Measurements from ENCODE around the gene TRIM9. TPM values are rescaled to one million over a fixed set of nuclear protein-coding genes. Genes with fewer than 3 reads are reported as not detected.
A peak's percentile ranks its signal among the peaks of the same experiment; 100 is the strongest.

The TRIM9 gene
- total and polyA plus RNA-seq, 2 donors (not counting 3 experiments of a cell fraction or from before 2014, with no cell fraction given): not detected

DNA sequence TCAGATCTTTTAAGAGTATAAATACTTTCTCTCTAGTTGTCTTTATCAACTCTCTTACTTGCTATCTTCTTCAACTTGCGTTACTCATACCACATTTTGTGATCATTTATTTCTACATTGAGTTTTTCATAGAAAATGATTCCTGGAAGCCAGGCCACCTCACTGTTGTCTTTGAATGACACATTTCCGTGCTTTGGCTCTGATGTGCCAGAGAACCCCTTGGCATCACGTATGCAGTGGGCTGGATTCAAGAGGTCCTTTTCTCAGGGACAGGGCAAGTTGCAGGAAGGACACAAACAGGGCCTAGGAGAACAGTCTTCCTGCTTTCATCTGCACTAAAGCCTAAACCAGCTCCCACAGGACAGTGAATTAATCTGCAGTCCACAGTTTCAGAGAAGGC is 80.3 kb downstream of the TRIM9 start:
- Histone ChIP-seq H3K4me1 (ENCODE audit: control insufficient read depth, extremely low read depth, insufficient read depth, low read length) (no peaks in the 10 kb centered on the region), H3K36me3 (ENCODE audit: control insufficient read depth in 2 of 2, extremely low read depth in 1 of 2, insufficient read depth in 2 of 2, low read length in 2 of 2) (no peaks in the 10 kb centered on the region), H4K20me1 (replicated peaks; ENCODE audit: control insufficient read depth, extremely low read depth, insufficient read depth, low read length) (no peaks in the 10 kb centered on the region), H3K27me3 (ENCODE audit: control insufficient read depth in 2 of 2, insufficient read depth in 2 of 2, low read length in 2 of 2) (peaks cover 7 to 12% of the 10 kb centered on the region in 2 experiments), H3K4me3 (replicated peaks in 1 of 3; ENCODE audit: insufficient read depth in 1 of 3, low read depth in 1 of 3, low read length in 3 of 3) (no peak overlapping the region), H3K4me2 (ENCODE audit: insufficient read depth, low read length) (no peak overlapping the region), H3K9me1 (replicated peaks; ENCODE audit: control insufficient read depth, extremely low read depth, insufficient read depth, low read length) (no peaks in the 10 kb centered on the region), H3K9me3 (replicated peaks; ENCODE audit: control insufficient read depth, insufficient read depth, low read length) (no peaks in the 10 kb centered on the region), H3K27ac (ENCODE audit: insufficient read depth, low read depth, low read length) (no peak overlapping the region), H3K79me2 (ENCODE audit: control insufficient read depth, insufficient read depth, low read length) (no peaks in the 10 kb centered on the region), H3K9ac (replicated peaks; ENCODE audit: extremely low read depth, insufficient read depth, low read length) (no peak overlapping the region), H2AFZ (ENCODE audit: low read depth, low read length) (no peak overlapping the region)
- no peak for FAIRE-seq
- intact Hi-C loops (cut with micrococcal nuclease) (no loop called here), dilution Hi-C loops (cut with MboI; ENCODE audit: extremely low pct_ligation_motif_present, low sequenced_read_pairs) (no loop called here)
- peak; percentile 18 for DNase-seq (ENCODE audit: low read depth, low spot score)
- BruUV-seq (replicated peaks): no TSS peak
- POLR2A ChIA-PET: no interaction called here
- CTCF ChIA-PET: no interaction called here
- TF ChIP-seq, protein P1, sequence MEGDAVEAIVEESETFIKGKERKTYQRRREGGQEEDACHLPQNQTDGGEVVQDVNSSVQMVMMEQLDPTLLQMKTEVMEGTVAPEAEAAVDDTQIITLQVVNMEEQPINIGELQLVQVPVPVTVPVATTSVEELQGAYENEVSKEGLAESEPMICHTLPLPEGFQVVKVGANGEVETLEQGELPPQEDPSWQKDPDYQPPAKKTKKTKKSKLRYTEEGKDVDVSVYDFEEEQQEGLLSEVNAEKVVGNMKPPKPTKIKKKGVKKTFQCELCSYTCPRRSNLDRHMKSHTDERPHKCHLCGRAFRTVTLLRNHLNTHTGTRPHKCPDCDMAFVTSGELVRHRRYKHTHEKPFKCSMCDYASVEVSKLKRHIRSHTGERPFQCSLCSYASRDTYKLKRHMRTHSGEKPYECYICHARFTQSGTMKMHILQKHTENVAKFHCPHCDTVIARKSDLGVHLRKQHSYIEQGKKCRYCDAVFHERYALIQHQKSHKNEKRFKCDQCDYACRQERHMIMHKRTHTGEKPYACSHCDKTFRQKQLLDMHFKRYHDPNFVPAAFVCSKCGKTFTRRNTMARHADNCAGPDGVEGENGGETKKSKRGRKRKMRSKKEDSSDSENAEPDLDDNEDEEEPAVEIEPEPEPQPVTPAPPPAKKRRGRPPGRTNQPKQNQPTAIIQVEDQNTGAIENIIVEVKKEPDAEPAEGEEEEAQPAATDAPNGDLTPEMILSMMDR (IDR thresholded peaks at IDR 0.05; ENCODE audit: extremely low read depth in 1 of 2, insufficient read depth in 1 of 2, low read depth in 1 of 2, low read length in 2 of 2): no peak
- TF ChIP-seq FOS (IDR thresholded peaks at IDR 0.05; ENCODE audit: borderline replicate concordance, insufficient read depth, low read length): peak; percentile 49

DNA sequence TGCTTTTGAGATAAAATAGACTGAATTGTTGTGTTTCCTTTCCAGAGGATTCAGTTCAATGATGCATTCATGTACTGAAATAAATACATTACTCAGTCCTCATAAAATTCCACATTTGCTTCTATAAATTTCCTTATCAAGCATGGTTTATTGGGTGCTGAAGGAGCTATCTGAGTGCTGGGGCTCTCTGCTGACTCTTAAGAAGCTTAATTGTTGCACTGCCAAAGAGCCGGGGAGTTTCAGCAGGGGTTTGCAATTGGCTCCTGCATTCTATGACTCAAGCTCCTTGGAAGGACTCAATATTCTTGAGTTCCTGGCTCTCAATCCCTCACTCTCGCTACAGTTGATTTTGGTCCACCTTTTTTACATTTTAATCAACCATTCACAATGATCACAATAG is 80.8 kb downstream of the TRIM9 start:
- no peak for FAIRE-seq
- TF ChIP-seq, protein P1 (IDR thresholded peaks at IDR 0.05; ENCODE audit: extremely low read depth in 1 of 2, insufficient read depth in 1 of 2, low read depth in 1 of 2, low read length in 2 of 2): no peak
- TF ChIP-seq POLR2A (IDR thresholded peaks at IDR 0.05; ENCODE audit: low read depth, low read length) (no peak), EZH2 (IDR thresholded peaks at IDR 0.05; ENCODE audit: borderline replicate concordance, low read depth, low read length, severe bottlenecking) (no peak)
- Histone ChIP-seq H3K9me3 (replicated peaks; ENCODE audit: control insufficient read depth, insufficient read depth, low read length) (no peaks in the 10 kb centered on the region), H3K9me1 (replicated peaks; ENCODE audit: control insufficient read depth, extremely low read depth, insufficient read depth, low read length) (no peaks in the 10 kb centered on the region), H3K36me3 (ENCODE audit: control insufficient read depth in 2 of 2, extremely low read depth in 1 of 2, insufficient read depth in 2 of 2, low read length in 2 of 2) (no peaks in the 10 kb centered on the region), H2AFZ (ENCODE audit: low read depth, low read length) (no peak overlapping the region), H3K79me2 (ENCODE audit: control insufficient read depth, insufficient read depth, low read length) (no peaks in the 10 kb centered on the region), H3K4me3 (replicated peaks in 1 of 3; ENCODE audit: insufficient read depth in 1 of 3, low read depth in 1 of 3, low read length in 3 of 3) (no peak overlapping the region), H3K27ac (ENCODE audit: insufficient read depth, low read depth, low read length) (no peak overlapping the region), H3K27me3 (ENCODE audit: control insufficient read depth in 2 of 2, insufficient read depth in 2 of 2, low read length in 2 of 2) (peaks cover 6 to 12% of the 10 kb centered on the region in 2 experiments), H3K4me2 (ENCODE audit: insufficient read depth, low read length) (no peak overlapping the region), H3K9ac (replicated peaks; ENCODE audit: extremely low read depth, insufficient read depth, low read length) (no peak overlapping the region), H4K20me1 (replicated peaks; ENCODE audit: control insufficient read depth, extremely low read depth, insufficient read depth, low read length) (no peaks in the 10 kb centered on the region), H3K4me1 (ENCODE audit: control insufficient read depth, extremely low read depth, insufficient read depth, low read length) (no peaks in the 10 kb centered on the region)
- intact Hi-C loops (cut with micrococcal nuclease) (no loop called here), dilution Hi-C loops (cut with MboI; ENCODE audit: extremely low pct_ligation_motif_present, low sequenced_read_pairs) (no loop called here)
- POLR2A ChIA-PET: no interaction called here
- BruUV-seq (replicated peaks): no TSS peak
- no peak for DNase-seq (ENCODE audit: low read depth, low spot score)
- CTCF ChIA-PET: no interaction called here

All from endothelial cell of umbilical vein (primary cell).